GM21390 (cell line): ENCODE measurements around the gene ANO1.
"Not testable (repeated sequence)": the region's sequence is repeated elsewhere in the genome, so short reads cannot be mapped to it uniquely, and the experiment has no call there.

Source experiments
- ATAC-seq: cut with Tn5 transposase; IDR thresholded peaks from one replicate; pipeline ENCODE4 v1.9.1; 2021; ENCODE audit not compliant: unreplicated experiment

The ANO1 gene

DNA sequence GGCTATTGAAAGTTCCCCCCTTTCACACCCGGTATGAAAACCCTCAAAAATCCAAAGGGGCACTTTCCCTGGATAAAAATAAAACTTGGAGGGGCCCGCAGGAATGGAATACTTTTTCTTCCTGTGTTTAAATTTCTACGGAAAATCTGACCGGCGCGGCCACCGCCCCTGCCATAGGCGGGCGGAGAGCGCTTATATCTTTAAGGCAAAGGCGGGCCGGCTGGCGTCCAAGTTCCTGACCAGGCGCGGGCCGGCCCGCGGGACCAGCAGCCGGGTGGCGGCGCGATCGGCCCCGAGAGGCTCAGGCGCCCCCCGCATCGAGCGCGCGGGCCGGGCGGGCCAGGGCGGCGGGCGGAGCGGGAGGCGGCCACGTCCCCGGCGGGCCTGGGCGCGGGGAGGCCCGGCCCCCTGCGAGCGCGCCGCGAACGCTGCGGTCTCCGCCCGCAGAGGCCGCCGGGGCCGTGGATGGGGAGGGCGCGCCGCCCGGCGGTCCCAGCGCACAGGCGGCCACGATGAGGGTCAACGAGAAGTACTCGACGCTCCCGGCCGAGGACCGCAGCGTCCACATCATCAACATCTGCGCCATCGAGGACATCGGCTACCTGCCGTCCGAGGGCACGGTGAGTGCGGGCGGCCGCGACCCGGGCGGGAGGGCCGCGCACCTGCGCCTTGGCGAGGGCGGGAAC is at the start of gene ANO1:
TSS of gene ANO1 (plus strand) at position 223 of the 686 bp plus-strand sequence. CDS start at position 513, 290 bp downstream.
- ATAC-seq: no peak

DNA sequence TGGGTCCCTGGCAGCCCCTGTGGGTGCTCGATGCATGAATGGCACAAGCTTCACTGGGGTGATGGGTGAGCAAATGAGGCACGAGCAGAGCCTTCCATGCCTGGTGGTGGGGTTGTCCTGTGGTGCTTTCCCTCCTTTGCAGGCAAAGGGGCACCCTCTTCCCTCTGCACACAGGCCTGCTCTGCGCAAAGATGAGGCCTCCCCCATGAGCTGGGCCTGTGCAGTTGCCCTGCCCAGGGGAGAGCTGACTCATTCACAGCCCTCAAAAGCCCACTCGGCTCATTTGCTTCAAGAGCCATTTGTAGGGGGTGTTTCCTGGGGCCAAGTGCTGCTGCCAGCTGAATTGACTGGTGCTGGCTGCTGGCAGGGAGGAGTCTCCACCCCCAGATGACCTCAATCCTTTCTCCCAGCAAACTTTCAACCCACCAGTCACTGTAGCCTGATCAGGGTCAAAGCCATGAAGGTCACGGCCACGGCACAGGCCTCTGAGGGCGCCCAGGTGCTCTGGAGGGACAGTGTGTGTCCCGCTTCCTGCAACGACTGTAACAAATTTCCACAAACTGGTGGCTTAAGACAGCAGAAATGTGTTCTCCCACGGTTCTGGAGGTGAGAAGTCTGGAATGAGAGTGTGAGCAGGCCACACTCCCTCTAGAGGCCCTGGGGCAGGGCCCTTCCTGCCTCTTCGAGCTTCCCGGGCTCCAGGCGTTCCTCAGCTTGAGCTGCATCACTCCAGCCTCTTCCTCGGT is 48.8 kb upstream of the ANO1 start:
- ATAC-seq: no peak

DNA sequence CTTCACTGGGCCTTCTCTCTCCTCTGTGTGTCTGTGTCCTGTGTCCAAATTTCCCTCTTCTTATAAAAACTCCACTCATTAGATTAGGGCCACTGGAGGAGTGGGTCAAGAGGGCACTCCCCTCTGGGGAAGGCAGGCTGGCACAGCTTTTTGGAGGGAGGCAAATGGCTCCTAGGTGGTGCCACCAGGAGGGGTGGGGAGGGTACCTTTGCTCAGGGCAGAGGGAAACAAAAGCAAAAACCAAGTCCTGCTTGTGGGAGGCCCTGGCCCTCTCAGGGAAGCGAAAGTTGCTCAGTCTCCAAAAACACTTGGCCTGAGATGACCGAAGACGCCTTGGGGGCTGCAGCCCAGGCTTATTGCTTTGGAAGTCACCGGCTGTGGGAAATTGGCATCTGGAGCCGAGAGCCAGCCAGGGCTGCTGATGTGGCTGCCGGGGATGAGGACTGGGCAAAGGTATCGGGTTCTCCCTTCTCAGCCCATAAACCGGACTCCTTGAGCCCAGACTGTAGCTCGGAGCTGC is 48.2 kb upstream of the ANO1 start:
- ATAC-seq: no peak

DNA sequence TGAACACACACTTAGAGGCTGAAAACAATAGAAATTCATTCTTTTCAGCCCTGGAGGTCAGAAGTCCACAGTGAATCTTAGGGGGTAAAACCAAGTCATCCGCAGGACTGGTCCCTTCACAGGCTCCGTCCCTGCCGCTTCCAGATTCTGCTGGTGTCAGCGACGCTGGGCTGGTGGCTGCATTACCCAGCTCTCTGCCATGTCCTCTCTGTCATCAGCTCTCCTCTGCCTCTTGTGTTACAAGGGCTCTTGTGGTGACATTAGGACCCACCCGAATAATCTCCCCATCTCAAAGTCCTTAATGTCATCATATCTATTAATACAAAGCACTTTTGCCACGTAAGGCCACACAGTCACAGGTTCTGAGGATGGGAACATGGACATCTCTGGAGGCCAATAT is 47.7 kb upstream of the ANO1 start:
- ATAC-seq: no peak

- ATAC-seq: no peak
Observed at GRCh38 chr11:70031631-70032469, 46.3 kb upstream of the ANO1 start.

GRCh38 chr11:70032470-70032795 is 45.7 kb upstream of the ANO1 start:
- ATAC-seq: no peak

DNA sequence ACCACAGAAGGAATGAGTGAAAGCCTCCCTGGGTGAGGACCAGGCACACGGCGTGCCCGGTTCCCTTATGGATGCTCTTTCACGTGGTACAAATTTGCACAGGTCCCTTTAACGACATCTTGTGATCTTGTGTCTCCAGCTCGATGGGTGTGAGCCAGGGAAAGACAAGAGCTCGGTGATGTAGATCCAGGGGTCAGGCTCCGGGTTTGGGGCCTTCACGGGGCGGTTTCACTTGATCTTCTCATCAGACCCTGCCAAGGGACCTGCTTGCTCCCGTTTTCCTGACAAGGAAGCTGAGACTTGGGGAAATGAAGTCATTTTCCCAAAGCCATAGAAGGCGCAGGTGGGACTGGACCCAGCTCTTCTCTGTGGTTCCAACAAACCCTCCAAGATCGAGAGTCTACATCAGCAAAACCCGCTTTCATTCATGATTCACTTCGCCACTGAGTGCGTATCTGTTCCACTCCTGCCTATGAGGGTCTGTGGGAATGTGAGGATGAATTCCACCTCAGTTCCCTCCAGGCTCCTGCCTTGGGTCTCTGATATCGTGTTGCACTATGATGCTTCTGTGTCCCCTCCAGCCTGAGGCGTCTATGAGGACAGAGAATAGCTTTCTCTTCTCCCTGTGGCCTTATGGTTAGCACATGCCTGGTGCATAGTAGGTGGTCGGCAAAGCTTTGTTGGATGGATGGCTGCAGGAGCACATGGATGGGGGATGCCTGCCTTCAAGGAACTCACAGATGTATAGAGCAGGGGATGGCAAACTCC is 45.0 kb upstream of the ANO1 start:
- ATAC-seq: no peak

DNA sequence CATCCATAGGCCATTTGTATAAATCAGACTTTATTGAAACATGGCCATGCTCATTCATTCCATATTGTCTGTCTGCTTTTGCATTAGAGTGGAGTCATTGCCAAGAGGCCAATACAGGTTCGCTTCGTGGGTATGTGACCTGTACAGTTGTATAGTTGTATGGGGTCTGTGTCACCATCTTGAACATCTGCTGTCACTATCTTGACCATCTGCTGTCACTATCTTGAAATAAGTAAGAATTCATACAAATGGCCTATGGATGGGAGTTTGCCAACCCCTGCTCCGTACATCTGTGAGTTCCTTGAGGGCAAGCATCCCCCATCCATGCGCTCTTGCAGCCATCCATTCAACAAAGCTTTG is 44.4 kb upstream of the ANO1 start:
- ATAC-seq: no peak

GRCh38 chr11:70034740-70035365 is 43.3 kb upstream of the ANO1 start:
- ATAC-seq: no peak

- ATAC-seq: not testable (repeated sequence)
Observed at GRCh38 chr11:70035665-70036064, 42.5 kb upstream of the ANO1 start.

- no peak for ATAC-seq
Observed at GRCh38 chr11:70036971-70037882, 40.9 kb upstream of the ANO1 start.

- no peak for ATAC-seq
Observed at GRCh38 chr11:70038034-70038834, 39.9 kb upstream of the ANO1 start.

GRCh38 chr11:70040452-70040851 is 37.7 kb upstream of the ANO1 start:
- ATAC-seq: no peak

DNA sequence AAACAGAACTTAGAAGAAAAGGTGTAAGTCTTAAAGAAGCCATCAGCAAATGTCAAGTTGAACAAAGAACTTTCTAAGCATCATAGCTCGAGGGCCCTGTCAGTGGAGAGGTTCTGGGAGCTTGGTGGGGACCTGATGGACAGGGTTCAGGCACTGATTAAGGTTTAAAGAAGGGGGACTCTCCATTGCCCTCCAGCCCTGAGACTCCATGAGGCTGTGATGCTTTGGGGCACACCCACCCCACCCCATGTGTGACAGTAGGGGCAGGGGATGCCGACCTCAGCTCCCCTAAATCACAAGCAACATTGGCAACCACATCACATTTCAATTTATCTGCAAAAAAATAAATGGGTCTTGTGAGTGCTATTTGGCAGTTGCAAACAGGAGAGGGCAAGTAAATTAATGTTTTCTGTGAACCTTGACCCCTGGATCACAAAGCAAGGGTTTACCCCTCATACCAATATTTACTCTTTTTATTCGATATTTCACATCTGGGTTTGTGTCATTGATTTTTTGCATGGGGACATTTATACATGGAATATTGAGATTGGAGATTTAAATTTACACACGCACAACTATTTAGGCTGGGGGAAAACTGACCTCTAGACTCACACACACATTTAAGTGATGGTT is 37.1 kb upstream of the ANO1 start:
- no peak for ATAC-seq

DNA sequence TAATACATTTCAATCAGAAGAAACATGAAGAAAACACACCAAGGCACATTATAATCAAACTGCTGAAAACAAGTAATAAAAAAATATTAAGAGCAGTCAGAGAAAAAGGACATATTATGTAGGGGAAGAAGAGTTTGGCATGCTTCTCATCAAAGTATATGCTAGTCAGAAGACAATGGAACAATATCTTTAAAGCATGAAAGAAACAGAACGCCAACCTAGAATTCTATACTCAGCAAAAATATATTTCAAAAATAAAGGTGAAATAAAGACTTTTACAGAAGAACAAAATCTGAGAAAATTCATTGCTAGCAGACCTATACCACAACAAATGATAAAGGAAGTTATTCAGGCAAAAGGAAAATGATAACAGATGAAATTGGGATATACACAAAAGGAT is 34.6 kb upstream of the ANO1 start:
- ATAC-seq: no peak

- ATAC-seq: no peak
Observed at GRCh38 chr11:70046089-70046488, 32.0 kb upstream of the ANO1 start.

GRCh38 chr11:70048279-70049024 is 29.7 kb upstream of the ANO1 start:
- no peak for ATAC-seq
